Measurements from ENCODE around the gene NFASC. TPM values are rescaled to one million over a fixed set of nuclear protein-coding genes. Genes with fewer than 3 reads are reported as not detected.

NFASC gene
- total and polyA plus RNA-seq, 7 experiments from 2014 or later, result 0.31 TPM; not detected in 6

DNA sequence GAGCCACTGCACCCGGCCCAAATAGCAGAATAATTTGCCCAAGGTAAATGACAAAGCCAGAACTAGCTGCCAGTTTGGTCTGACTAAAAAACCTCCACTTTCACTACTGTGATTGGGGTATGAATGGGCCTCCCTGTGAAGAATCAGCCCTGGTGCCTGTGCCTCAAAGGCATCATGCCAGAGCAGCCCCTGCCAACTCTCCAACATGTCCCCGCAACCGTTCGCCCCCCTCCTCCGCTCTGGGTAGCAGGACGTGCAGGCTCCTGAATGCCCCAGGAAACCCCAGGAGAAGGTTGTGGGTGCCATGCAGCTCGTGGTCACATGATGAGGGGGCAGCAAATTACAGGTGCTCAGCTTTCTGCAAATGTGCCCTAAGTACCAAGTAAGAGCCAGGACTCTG is 157.7 kb downstream of the NFASC start:
- Mint-ChIP-seq H3K9me3 (peaks cover 0 to 1% (median 0%) of the 10 kb centered on the region in 11 donors), H3K4me3 (no peak overlapping the region), H3K27me3 (peaks cover 0 to 6% (median 0%) of the 10 kb centered on the region in 5 donors), H3K36me3 (no peaks in the 10 kb centered on the region), H3K27ac (no peak overlapping the region), H3K4me1 (no peaks in the 10 kb centered on the region)
- no peak overlapping the region for H3K27ac ChIP-seq (ENCODE audit: low read depth, low read length)
- H3K4me3 ChIP-seq (ENCODE audit: low read length), result no peak overlapping the region
- ChIA-PET POLR2A (no interaction called here), CTCF (interaction anchor here (0.7 kb wide), 1 partner anchor 24 kb away, joined by 3 read pairs; no protein-coding TSS in a partner anchor)
- DNase-seq, result no peak
- no peaks in the 10 kb centered on the region for H3K36me3 ChIP-seq (ENCODE audit: control insufficient read depth in 2 of 3, insufficient read depth in 3 of 3, low read length in 3 of 3)
- H3K9me3 ChIP-seq (ENCODE audit: control insufficient read depth in 2 of 3, low read length in 3 of 3), result no peaks in the 10 kb centered on the region
- H3K4me1 ChIP-seq (ENCODE audit: control insufficient read depth in 2 of 2, insufficient read depth in 2 of 2, low read length in 2 of 2), result no peaks in the 10 kb centered on the region
- no peak for ATAC-seq
- no peaks in the 10 kb centered on the region for H3K27me3 ChIP-seq (ENCODE audit: control insufficient read depth in 2 of 2, insufficient read depth in 2 of 2, low read length in 2 of 2)
- intact Hi-C loops (cut with micrococcal nuclease), result no loop called here

DNA sequence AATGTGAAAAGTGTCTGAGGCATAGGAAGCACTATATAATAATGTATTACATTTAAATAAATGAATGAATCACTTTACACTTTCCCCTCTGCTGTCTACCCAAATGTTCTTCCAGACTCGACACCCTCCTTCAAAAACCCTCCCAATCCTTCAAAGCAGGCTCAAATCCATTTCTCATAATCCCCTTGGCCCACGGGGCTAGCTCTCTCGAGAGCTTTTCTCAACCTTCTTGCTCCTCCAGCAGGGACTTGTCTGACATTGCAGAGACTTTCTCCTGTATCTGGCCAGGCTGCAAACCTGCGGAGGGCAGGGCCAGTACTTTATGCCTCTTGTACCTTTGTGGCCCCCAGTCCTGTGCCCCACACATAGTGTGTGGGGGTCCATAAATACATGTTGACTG is 158.3 kb downstream of the NFASC start:
- no peaks in the 10 kb centered on the region for H3K4me1 Mint-ChIP-seq
- DNase-seq, result no peak
- H3K9me3 Mint-ChIP-seq, result peaks cover 0 to 1% (median 0%) of the 10 kb centered on the region in 11 donors
- intact Hi-C loops (cut with micrococcal nuclease), result no loop called here
- H3K36me3 ChIP-seq (ENCODE audit: control insufficient read depth in 2 of 3, insufficient read depth in 3 of 3, low read length in 3 of 3), result no peaks in the 10 kb centered on the region
- H3K4me3 Mint-ChIP-seq, result no peak overlapping the region
- ATAC-seq, result no peak
- CTCF ChIA-PET, result interaction anchor here (0.6 to 0.7 kb wide), 2 partner anchors 24 to 127 kb away, joined by 3 to 6 read pairs; no protein-coding TSS in a partner anchor
- no peaks in the 10 kb centered on the region for H3K9me3 ChIP-seq (ENCODE audit: control insufficient read depth in 2 of 3, low read length in 3 of 3)
- no peaks in the 10 kb centered on the region for H3K36me3 Mint-ChIP-seq
- no peaks in the 10 kb centered on the region for H3K27me3 ChIP-seq (ENCODE audit: control insufficient read depth in 2 of 2, insufficient read depth in 2 of 2, low read length in 2 of 2)
- H3K27ac ChIP-seq (ENCODE audit: low read depth, low read length), result no peak overlapping the region
- no peak overlapping the region for H3K4me3 ChIP-seq (ENCODE audit: low read length)
- H3K27me3 Mint-ChIP-seq, result peaks cover 0 to 6% (median 0%) of the 10 kb centered on the region in 5 donors
- no peaks in the 10 kb centered on the region for H3K4me1 ChIP-seq (ENCODE audit: control insufficient read depth in 2 of 2, insufficient read depth in 2 of 2, low read length in 2 of 2)
- peak overlapping the region in 1 of 9 donors; percentile 39 for H3K27ac Mint-ChIP-seq
- POLR2A ChIA-PET, result no interaction called here

DNA sequence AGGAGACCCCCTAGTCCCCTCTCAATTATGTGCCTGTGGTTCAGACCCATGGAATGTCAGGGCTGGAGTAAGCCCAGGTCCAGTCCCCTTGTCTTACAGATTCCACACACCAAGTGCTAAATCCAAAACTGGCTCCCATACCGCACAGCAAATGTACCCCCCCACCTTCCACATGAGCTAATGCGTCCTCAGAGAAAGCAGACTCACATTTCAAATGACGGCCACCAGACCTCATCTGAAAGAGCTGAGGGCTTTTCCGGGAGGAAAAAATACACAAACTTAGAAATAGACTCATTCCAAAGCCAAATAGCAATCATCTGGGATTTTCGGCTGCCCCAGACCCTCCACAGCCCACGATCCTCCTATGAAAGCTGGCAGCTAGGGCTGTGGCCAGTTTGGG is 159.6 kb downstream of the NFASC start:
- no peaks in the 10 kb centered on the region for H3K27me3 ChIP-seq (ENCODE audit: control insufficient read depth in 2 of 2, insufficient read depth in 2 of 2, low read length in 2 of 2)
- H3K9me3 ChIP-seq (ENCODE audit: control insufficient read depth in 2 of 3, low read length in 3 of 3), result no peaks in the 10 kb centered on the region
- peaks cover 0 to 6% (median 0%) of the 10 kb centered on the region in 5 donors for H3K27me3 Mint-ChIP-seq
- POLR2A ChIA-PET, result no interaction called here
- CTCF ChIA-PET, result interaction anchor here (1.1 kb wide), 1 partner anchor 494 kb away, joined by 3 read pairs; no protein-coding TSS in a partner anchor
- H3K36me3 Mint-ChIP-seq, result peaks cover 0 to under 1% (median 0%) of the 10 kb centered on the region in 5 donors
- H3K4me3 Mint-ChIP-seq, result no peak overlapping the region
- DNase-seq (no peak), ATAC-seq (no peak)
- peaks cover 0 to 4% (median 0%) of the 10 kb centered on the region in 7 donors for H3K4me1 Mint-ChIP-seq
- H3K4me3 ChIP-seq (ENCODE audit: low read length), result no peak overlapping the region
- H3K27ac Mint-ChIP-seq, result no peak overlapping the region
- peaks cover 0 to 2% (median 0%) of the 10 kb centered on the region in 11 donors for H3K9me3 Mint-ChIP-seq
- intact Hi-C loops (cut with micrococcal nuclease), result no loop called here
- no peaks in the 10 kb centered on the region for H3K4me1 ChIP-seq (ENCODE audit: control insufficient read depth in 2 of 2, insufficient read depth in 2 of 2, low read length in 2 of 2)
- no peaks in the 10 kb centered on the region for H3K36me3 ChIP-seq (ENCODE audit: control insufficient read depth in 2 of 3, insufficient read depth in 3 of 3, low read length in 3 of 3)
- no peak overlapping the region for H3K27ac ChIP-seq (ENCODE audit: low read depth, low read length)

DNA sequence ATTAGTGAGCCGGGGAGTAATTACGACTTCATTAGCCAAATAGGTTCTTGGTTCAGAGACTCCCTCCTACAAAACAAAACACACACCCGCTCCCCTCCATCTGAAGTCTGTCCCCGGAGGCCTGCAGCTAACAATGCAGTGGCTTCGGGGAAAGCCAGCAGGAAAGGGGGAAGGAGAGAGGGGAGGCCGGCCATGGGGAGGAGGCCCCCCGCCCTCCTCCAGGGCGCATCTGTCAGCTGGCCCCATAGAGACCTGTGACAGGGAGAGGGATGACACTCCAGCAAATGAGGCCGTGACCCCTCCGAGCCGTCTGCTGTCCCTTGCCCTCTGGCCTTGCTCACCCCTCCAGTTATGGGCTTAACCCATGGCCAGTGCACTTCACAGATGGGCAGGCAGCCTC is 160.2 kb downstream of the NFASC start:
- ChIA-PET POLR2A (no interaction called here), CTCF (interaction anchor here (0.6 kb wide), 1 partner anchor 17 kb away, joined by 3 read pairs; no protein-coding TSS in a partner anchor)
- Histone ChIP-seq H3K27ac (ENCODE audit: low read depth, low read length) (no peak overlapping the region), H3K9me3 (ENCODE audit: control insufficient read depth in 2 of 3, low read length in 3 of 3) (no peaks in the 10 kb centered on the region), H3K4me3 (ENCODE audit: low read length) (no peak overlapping the region), H3K27me3 (ENCODE audit: control insufficient read depth in 2 of 2, insufficient read depth in 2 of 2, low read length in 2 of 2) (no peaks in the 10 kb centered on the region), H3K4me1 (ENCODE audit: control insufficient read depth in 2 of 2, insufficient read depth in 2 of 2, low read length in 2 of 2) (no peaks in the 10 kb centered on the region), H3K36me3 (ENCODE audit: control insufficient read depth in 2 of 3, insufficient read depth in 3 of 3, low read length in 3 of 3) (no peaks in the 10 kb centered on the region)
- Mint-ChIP-seq H3K27me3 (peaks cover 0 to 6% (median 0%) of the 10 kb centered on the region in 5 donors), H3K27ac (no peak overlapping the region), H3K4me1 (peaks cover 0 to 4% (median 0%) of the 10 kb centered on the region in 7 donors), H3K36me3 (peaks cover 0 to 4% (median 0%) of the 10 kb centered on the region in 5 donors), H3K9me3 (peaks cover 0 to 6% (median 0%) of the 10 kb centered on the region in 11 donors), H3K4me3 (no peak overlapping the region)
- ATAC-seq, result no peak
- no peak for DNase-seq
- intact Hi-C loops (cut with micrococcal nuclease), result no loop called here

DNA sequence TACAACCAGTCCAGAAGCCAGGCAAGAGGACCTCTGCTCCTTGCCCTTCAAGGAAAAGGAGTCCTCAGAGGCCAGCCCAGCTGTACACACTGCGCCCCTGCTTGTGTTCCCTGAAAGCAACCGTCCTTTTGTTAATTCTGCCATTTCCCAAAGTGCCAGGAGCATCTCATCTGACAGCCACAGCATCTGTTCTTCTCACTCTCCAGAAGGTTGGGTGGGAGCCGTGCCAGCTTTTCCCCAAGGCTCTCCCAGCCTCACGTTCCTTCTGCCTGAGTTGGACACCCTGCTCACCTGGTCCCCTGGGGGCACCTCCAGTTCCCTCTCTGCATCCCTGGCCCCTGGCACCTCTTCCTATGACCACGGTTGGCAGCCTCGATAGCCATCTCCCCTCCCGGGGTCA is 161.8 kb downstream of the NFASC start:
- ATAC-seq (no peak), DNase-seq (no peak)
- H3K4me3 Mint-ChIP-seq, result no peak overlapping the region
- Histone ChIP-seq H3K4me1 (ENCODE audit: control insufficient read depth in 2 of 2, insufficient read depth in 2 of 2, low read length in 2 of 2) (no peaks in the 10 kb centered on the region), H3K4me3 (ENCODE audit: low read length) (no peak overlapping the region), H3K9me3 (ENCODE audit: control insufficient read depth in 2 of 3, low read length in 3 of 3) (no peaks in the 10 kb centered on the region), H3K36me3 (ENCODE audit: control insufficient read depth in 2 of 3, insufficient read depth in 3 of 3, low read length in 3 of 3) (no peaks in the 10 kb centered on the region), H3K27ac (ENCODE audit: low read depth, low read length) (no peak overlapping the region), H3K27me3 (ENCODE audit: control insufficient read depth in 2 of 2, insufficient read depth in 2 of 2, low read length in 2 of 2) (no peaks in the 10 kb centered on the region)
- peaks cover 0 to 4% (median 0%) of the 10 kb centered on the region in 5 donors for H3K36me3 Mint-ChIP-seq
- intact Hi-C loops (cut with micrococcal nuclease), result no loop called here
- ChIA-PET CTCF (no interaction called here), POLR2A (no interaction called here)
- peaks cover 0 to 6% (median 0%) of the 10 kb centered on the region in 11 donors for H3K9me3 Mint-ChIP-seq
- H3K27me3 Mint-ChIP-seq, result peaks cover 0 to 6% (median 0%) of the 10 kb centered on the region in 5 donors
- H3K27ac Mint-ChIP-seq, result no peak overlapping the region
- peaks cover 0 to 4% (median 0%) of the 10 kb centered on the region in 7 donors for H3K4me1 Mint-ChIP-seq

DNA sequence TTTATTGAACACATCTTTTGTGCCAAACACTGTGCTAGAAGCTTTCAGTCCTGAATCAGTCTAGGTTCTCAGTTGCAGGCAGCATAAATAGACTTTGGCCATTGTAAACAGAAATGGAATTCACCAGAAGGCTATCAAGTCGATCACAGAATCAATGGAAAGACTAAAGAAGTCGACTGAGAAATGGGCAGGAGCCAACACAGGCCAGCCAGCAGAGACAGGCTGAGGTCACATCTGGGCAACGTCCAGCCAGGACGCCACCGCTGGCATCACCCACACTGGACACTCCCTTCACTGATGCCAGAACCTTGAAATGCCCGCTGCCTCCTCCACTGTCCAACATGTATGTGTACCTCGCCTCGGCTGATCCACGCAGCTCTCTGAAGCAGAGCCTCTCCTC is 166.9 kb downstream of the NFASC start:
- H3K4me3 ChIP-seq (ENCODE audit: low read length), result no peak overlapping the region
- H3K36me3 ChIP-seq (ENCODE audit: control insufficient read depth in 2 of 3, insufficient read depth in 3 of 3, low read length in 3 of 3), result no peaks in the 10 kb centered on the region
- DNase-seq (no peak), ATAC-seq (no peak)
- H3K27me3 ChIP-seq (ENCODE audit: control insufficient read depth in 2 of 2, insufficient read depth in 2 of 2, low read length in 2 of 2), result no peaks in the 10 kb centered on the region
- ChIA-PET CTCF (no interaction called here), POLR2A (no interaction called here)
- peaks cover 15 to 34% (median 19%) of the 10 kb centered on the region in 5 donors for H3K27me3 Mint-ChIP-seq
- peaks cover 0 to 4% (median 0%) of the 10 kb centered on the region in 7 donors for H3K4me1 Mint-ChIP-seq
- H3K4me1 ChIP-seq (ENCODE audit: control insufficient read depth in 2 of 2, insufficient read depth in 2 of 2, low read length in 2 of 2), result no peaks in the 10 kb centered on the region
- peaks cover 0 to 4% (median 0%) of the 10 kb centered on the region in 5 donors for H3K36me3 Mint-ChIP-seq
- intact Hi-C loops (cut with micrococcal nuclease), result no loop called here
- no peak overlapping the region for H3K4me3 Mint-ChIP-seq
- no peak overlapping the region for H3K27ac Mint-ChIP-seq
- H3K9me3 ChIP-seq (ENCODE audit: control insufficient read depth in 2 of 3, low read length in 3 of 3), result no peaks in the 10 kb centered on the region
- peaks cover 0 to 6% (median 0%) of the 10 kb centered on the region in 11 donors for H3K9me3 Mint-ChIP-seq
- H3K27ac ChIP-seq (ENCODE audit: low read depth, low read length), result no peak overlapping the region

DNA sequence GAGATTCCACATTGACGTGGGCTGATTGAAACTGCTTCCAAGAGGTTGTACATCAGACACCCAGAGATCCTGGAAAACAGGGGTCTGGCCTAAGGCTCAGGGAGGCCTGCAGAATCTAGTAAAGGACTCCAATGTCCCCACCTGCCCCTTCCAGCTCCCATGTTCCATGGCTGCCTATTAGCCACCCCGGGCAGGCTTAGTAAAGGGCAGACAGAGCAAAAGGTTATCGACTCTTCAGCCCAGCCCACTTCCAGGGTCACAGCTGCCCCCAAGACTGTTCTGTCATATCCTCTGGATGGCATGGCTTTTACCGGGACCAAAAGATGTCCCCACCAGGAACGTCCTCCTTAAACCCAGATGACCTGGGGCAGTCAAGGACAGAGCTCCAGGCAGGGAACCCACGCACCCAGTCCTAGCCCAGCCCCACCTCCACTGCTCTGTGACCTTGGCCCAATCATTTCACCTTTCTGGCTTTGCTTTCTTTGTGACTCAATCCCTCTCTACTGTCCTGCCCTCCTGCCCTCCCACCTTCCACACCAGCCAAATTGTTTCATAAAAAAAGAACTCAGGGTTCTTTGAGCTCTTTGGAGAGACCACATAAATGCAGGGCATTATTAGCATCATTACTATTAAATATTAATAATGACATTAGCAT is 167.6 kb downstream of the NFASC start:
- Mint-ChIP-seq H3K27me3 (peaks cover 16 to 38% (median 22%) of the 10 kb centered on the region in 5 donors), H3K36me3 (peaks cover 0 to 4% (median 0%) of the 10 kb centered on the region in 5 donors), H3K9me3 (peaks cover 0 to 6% (median 0%) of the 10 kb centered on the region in 11 donors), H3K4me1 (peaks cover 0 to 4% (median 0%) of the 10 kb centered on the region in 7 donors), H3K27ac (no peak overlapping the region), H3K4me3 (no peak overlapping the region)
- no peaks in the 10 kb centered on the region for H3K9me3 ChIP-seq (ENCODE audit: control insufficient read depth in 2 of 3, low read length in 3 of 3)
- H3K4me1 ChIP-seq (ENCODE audit: control insufficient read depth in 2 of 2, insufficient read depth in 2 of 2, low read length in 2 of 2), result no peaks in the 10 kb centered on the region
- ChIA-PET CTCF (interaction anchor here (1.1 kb wide), 1 partner anchor 24 kb away, joined by 3 read pairs; no protein-coding TSS in a partner anchor), POLR2A (no interaction called here)
- no peak overlapping the region for H3K4me3 ChIP-seq (ENCODE audit: low read length)
- DNase-seq (no peak), ATAC-seq (no peak)
- H3K27me3 ChIP-seq (ENCODE audit: control insufficient read depth in 2 of 2, insufficient read depth in 2 of 2, low read length in 2 of 2), result no peaks in the 10 kb centered on the region
- no peaks in the 10 kb centered on the region for H3K36me3 ChIP-seq (ENCODE audit: control insufficient read depth in 2 of 3, insufficient read depth in 3 of 3, low read length in 3 of 3)
- intact Hi-C loops (cut with micrococcal nuclease), result no loop called here
- no peak overlapping the region for H3K27ac ChIP-seq (ENCODE audit: low read depth, low read length)
